ENCODE results near the gene SAMSN1. TPM values are rescaled to one million over a fixed set of nuclear protein-coding genes. Genes with fewer than 3 reads are reported as not detected.

Gene SAMSN1
- total and polyA plus RNA-seq, 2 donors from 2014 or later, result 1.4 to 10.4 TPM

DNA sequence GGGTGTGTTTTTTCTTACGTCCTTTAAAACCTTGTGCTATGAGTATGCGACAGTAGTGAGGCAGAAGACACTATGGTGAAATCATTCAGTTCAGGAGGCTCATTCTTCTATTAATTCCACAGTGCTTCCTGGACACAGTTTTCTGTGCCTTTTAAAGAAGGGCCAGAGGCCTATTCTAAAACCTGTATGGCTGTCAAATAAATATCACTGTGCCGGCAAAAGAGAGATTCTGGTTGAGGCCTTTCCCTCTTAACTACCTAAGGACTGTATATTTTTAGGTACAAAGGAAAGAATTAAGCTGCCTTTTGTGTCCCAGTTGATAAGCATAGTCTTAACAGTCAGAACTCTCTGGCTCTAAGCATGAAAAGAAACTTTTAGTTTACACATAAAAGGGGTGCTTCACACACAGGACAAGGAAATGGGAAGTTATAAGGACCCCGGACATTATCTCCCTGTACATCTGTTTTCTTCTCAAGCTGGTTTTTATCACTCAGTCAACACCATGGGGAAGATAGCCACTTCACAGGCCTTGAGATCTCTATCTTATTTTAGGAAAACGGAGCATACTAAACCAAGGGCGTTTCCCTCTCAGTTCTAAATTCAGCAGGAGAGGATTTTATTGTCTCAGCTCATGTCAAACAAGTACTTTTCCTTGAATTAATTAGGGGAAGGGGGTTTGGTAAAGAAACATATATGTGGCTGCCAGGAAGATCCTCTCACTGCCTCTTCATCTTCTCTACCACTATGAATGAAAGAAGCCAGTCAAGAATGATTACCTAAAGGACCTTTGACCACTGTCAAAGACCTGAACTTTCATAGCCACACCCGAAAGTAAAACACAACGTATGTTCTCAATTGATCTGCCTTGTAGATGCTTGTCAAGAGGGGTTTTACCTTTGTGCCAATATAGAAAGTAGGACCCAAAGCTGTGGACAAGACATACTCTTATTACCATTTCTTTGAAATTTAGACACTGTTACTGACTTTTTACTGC is 91.8 kb downstream of the SAMSN1 start:
- Histone ChIP-seq H3K27me3 (ENCODE audit: control insufficient read depth, insufficient read depth, low read length) (no peaks in the 10 kb centered on the region), H3K36me3 (ENCODE audit: control insufficient read depth in 2 of 3, insufficient read depth in 3 of 3, low read length in 3 of 3) (no peaks in the 10 kb centered on the region), H3K4me3 (ENCODE audit: low read length in 3 of 3) (no peak overlapping the region), H3K4me1 (ENCODE audit: control insufficient read depth in 2 of 3, insufficient read depth in 2 of 3, low read depth in 1 of 3, low read length in 3 of 3) (no peaks in the 10 kb centered on the region), H3K27ac (ENCODE audit: low read depth in 2 of 2, low read length in 2 of 2) (no peak overlapping the region), H3K9me3 (ENCODE audit: control insufficient read depth in 2 of 3, insufficient read depth in 1 of 3, low read length in 3 of 3) (no peaks in the 10 kb centered on the region), H3K9ac (ENCODE audit: low read length in 3 of 3) (no peak overlapping the region)
- intact Hi-C loops (cut with DNase I), result no loop called here
- no peak for DNase-seq
- FAIRE-seq, result no peak
- TF ChIP-seq, protein P1, sequence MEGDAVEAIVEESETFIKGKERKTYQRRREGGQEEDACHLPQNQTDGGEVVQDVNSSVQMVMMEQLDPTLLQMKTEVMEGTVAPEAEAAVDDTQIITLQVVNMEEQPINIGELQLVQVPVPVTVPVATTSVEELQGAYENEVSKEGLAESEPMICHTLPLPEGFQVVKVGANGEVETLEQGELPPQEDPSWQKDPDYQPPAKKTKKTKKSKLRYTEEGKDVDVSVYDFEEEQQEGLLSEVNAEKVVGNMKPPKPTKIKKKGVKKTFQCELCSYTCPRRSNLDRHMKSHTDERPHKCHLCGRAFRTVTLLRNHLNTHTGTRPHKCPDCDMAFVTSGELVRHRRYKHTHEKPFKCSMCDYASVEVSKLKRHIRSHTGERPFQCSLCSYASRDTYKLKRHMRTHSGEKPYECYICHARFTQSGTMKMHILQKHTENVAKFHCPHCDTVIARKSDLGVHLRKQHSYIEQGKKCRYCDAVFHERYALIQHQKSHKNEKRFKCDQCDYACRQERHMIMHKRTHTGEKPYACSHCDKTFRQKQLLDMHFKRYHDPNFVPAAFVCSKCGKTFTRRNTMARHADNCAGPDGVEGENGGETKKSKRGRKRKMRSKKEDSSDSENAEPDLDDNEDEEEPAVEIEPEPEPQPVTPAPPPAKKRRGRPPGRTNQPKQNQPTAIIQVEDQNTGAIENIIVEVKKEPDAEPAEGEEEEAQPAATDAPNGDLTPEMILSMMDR (IDR thresholded peaks at IDR 0.05; ENCODE audit: borderline replicate concordance, extremely low read depth, insufficient read depth), result no peak

DNA sequence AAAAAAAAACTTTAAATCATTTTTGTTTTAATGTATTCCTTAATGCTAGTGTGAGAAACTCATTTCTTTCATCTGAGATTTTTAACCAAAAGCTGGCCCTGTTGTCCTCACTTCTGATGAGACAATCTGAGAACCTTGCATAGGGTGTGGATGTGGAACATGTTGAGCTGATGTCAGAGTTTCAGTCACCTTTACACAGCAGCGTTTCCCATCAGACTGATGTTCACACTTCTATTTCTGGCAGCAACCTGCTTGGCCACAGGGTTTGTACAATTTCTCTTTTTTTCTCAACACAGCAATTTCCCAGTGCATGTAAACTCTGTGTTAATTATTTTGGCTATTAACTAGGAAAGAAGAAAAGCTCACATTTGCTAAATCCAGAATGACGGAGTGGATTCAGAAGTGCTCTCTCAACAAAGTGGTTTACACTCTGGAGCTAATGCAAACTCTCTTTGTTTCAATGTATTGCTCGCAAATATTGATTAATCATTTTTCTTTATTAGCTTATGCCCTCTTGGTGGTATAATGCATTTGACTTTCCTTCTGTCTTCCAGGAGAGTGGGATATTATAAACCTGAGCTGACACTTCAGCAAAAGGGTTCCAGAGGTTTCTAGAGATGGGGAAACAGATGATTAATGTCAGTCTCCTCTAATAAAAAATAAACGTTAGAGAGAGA is 92.6 kb downstream of the SAMSN1 start:
- TF ChIP-seq, protein P1 (IDR thresholded peaks at IDR 0.05; ENCODE audit: borderline replicate concordance, extremely low read depth, insufficient read depth), result no peak
- no peak overlapping the region for H3K27ac ChIP-seq (ENCODE audit: low read depth in 2 of 2, low read length in 2 of 2)
- no peaks in the 10 kb centered on the region for H3K36me3 ChIP-seq (ENCODE audit: control insufficient read depth in 2 of 3, insufficient read depth in 3 of 3, low read length in 3 of 3)
- H3K4me3 ChIP-seq (ENCODE audit: low read length in 3 of 3), result no peak overlapping the region
- H3K27me3 ChIP-seq (ENCODE audit: control insufficient read depth, insufficient read depth, low read length), result no peaks in the 10 kb centered on the region
- H3K4me1 ChIP-seq (ENCODE audit: control insufficient read depth in 2 of 3, insufficient read depth in 2 of 3, low read depth in 1 of 3, low read length in 3 of 3), result no peaks in the 10 kb centered on the region
- FAIRE-seq (no peak), DNase-seq (no peak)
- H3K9ac ChIP-seq (ENCODE audit: low read length in 3 of 3), result no peak overlapping the region
- no peaks in the 10 kb centered on the region for H3K9me3 ChIP-seq (ENCODE audit: control insufficient read depth in 2 of 3, insufficient read depth in 1 of 3, low read length in 3 of 3)
- intact Hi-C loops (cut with DNase I), result no loop called here

DNA sequence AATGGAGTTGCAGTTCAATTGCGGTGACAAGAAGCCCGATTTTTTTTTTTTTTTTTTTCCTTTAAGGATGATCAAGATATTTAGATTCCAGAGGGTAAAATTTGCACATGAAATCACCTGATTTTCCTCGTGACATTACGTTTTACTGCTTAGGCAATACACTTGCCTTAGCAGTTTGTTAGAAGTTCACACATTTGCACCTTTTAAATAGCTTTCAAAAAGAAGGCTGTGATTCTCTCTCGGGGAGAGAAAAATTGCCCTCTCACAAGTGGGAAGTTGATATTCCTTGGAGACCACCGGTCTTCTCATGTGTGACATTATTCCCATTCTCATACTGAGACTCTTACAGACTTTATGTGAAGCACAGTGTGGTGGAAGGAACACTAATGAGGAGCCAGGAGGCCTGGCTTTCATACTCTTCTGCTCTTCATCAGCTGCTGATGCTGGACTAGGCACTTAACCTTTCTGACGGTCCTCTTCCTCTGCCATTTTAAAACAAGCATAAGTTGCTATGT is 93.3 kb downstream of the SAMSN1 start:
- FAIRE-seq (no peak), DNase-seq (no peak)
- no peak overlapping the region for H3K9ac ChIP-seq (ENCODE audit: low read length in 3 of 3)
- intact Hi-C loops (cut with DNase I), result no loop called here
- TF ChIP-seq, protein P1 (IDR thresholded peaks at IDR 0.05; ENCODE audit: borderline replicate concordance, extremely low read depth, insufficient read depth), result no peak
- H3K4me3 ChIP-seq (ENCODE audit: low read length in 3 of 3), result no peak overlapping the region
- no peak overlapping the region for H3K27ac ChIP-seq (ENCODE audit: low read depth in 2 of 2, low read length in 2 of 2)
- no peaks in the 10 kb centered on the region for H3K4me1 ChIP-seq (ENCODE audit: control insufficient read depth in 2 of 3, insufficient read depth in 2 of 3, low read depth in 1 of 3, low read length in 3 of 3)
- no peaks in the 10 kb centered on the region for H3K27me3 ChIP-seq (ENCODE audit: control insufficient read depth, insufficient read depth, low read length)
- no peaks in the 10 kb centered on the region for H3K9me3 ChIP-seq (ENCODE audit: control insufficient read depth in 2 of 3, insufficient read depth in 1 of 3, low read length in 3 of 3)
- no peaks in the 10 kb centered on the region for H3K36me3 ChIP-seq (ENCODE audit: control insufficient read depth in 2 of 3, insufficient read depth in 3 of 3, low read length in 3 of 3)

Data from kidney (tissue), 14 donors.